ENCODE data around the gene ABCA4.

- TF ChIP-seq CTCF (IDR thresholded peaks at IDR 0.05) (no peak), EZH2 (IDR thresholded peaks at IDR 0.05) (no peak), EZH2phosphoT487 (IDR thresholded peaks at IDR 0.05) (no peak)
Measured at GRCh38 chr1:94169126-94169525, 48.2 kb upstream of the ABCA4 start.

Data from neural progenitor cell (in vitro differentiated cells).